ENCODE data around the gene LYRM7.
"Not testable (repeated sequence)": the region's sequence is repeated elsewhere in the genome, so short reads cannot be mapped to it uniquely, and the experiment has no call there.

The LYRM7 gene

GRCh38 chr5:131182839-131183238, 12.1 kb downstream of the LYRM7 start:
- H3K9me3 ChIP-seq (replicated peaks; ENCODE audit: insufficient read depth, low read length) = no peaks in the 10 kb centered on the region
- no peaks in the 10 kb centered on the region for H3K9me2 ChIP-seq (replicated peaks; ENCODE audit: insufficient read depth, low read length)
- H3K27ac ChIP-seq (ENCODE audit: low read length) = no peak overlapping the region
- no peak overlapping the region for H2AFZ ChIP-seq (ENCODE audit: low read length)
- H3K4me1 ChIP-seq (ENCODE audit: low read length) = no peaks in the 10 kb centered on the region
- H3K9ac ChIP-seq (ENCODE audit: low read length) = no peak overlapping the region
- H3K36me3 ChIP-seq (replicated peaks; ENCODE audit: insufficient read depth, low read length) = no peaks in the 10 kb centered on the region
- no peak overlapping the region for H3K4me3 ChIP-seq (ENCODE audit: low read length)
- no peaks in the 10 kb centered on the region for H4K20me1 ChIP-seq (ENCODE audit: insufficient read depth, low read length)
- no peak for TF ChIP-seq EZH2 (optimal IDR thresholded peaks at IDR 0.05; ENCODE audit: low read depth, low read length)
- no peak for TF ChIP-seq CTCF (IDR thresholded peaks at IDR 0.05; ENCODE audit: low read length)
- TF ChIP-seq EZH2phosphoT487 (IDR thresholded peaks at IDR 0.05; ENCODE audit: low read length) = no peak
- peaks cover 7% of the 10 kb centered on the region for H3K79me2 ChIP-seq (ENCODE audit: low read length)
- H3K4me2 ChIP-seq (ENCODE audit: low read depth, low read length) = no peak overlapping the region
- H3K27me3 ChIP-seq (replicated peaks; ENCODE audit: insufficient read depth, low read length) = no peaks in the 10 kb centered on the region
- no peaks in the 10 kb centered on the region for H3F3A ChIP-seq (ENCODE audit: insufficient read depth, low read length)
- no peak for DNase-seq

DNA sequence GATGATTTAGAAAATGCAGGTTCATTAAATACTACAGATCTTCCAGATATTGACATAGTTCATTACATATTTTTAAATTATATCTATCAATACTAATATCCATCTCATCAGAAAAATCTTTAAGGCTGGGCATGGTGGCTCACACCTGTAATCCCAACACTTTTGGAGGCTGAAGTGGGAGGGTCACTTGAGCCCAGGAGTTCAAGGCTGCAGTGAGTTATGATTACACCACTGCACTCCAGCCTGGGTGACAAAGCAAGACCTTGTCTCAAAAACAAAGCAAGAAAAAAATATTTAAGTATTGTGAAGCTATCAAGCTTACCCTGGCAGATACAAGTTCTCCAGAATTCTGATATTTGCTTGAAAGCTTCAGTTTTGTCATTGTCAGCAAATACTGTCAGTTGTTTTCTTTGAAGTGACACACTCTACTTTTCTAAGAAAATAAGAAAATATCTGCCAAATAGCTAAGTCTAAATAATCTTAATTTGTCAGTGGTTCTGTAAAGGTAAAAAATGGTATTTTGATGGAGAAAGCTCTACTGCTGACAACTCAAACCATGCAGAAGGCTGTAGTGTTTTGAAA, 14.9 kb downstream of the LYRM7 start:
- TF ChIP-seq EZH2phosphoT487 (IDR thresholded peaks at IDR 0.05; ENCODE audit: low read length) = no peak
- H3K4me2 ChIP-seq (ENCODE audit: low read depth, low read length) = no peak overlapping the region
- H2AFZ ChIP-seq (ENCODE audit: low read length) = no peak overlapping the region
- no peaks in the 10 kb centered on the region for H4K20me1 ChIP-seq (ENCODE audit: insufficient read depth, low read length)
- no peak overlapping the region for H3K27ac ChIP-seq (ENCODE audit: low read length)
- no peak for DNase-seq
- no peaks in the 10 kb centered on the region for H3F3A ChIP-seq (ENCODE audit: insufficient read depth, low read length)
- H3K9me2 ChIP-seq (replicated peaks; ENCODE audit: insufficient read depth, low read length) = no peaks in the 10 kb centered on the region
- no peak overlapping the region for H3K9ac ChIP-seq (ENCODE audit: low read length)
- H3K9me3 ChIP-seq (replicated peaks; ENCODE audit: insufficient read depth, low read length) = no peaks in the 10 kb centered on the region
- H3K4me3 ChIP-seq (ENCODE audit: low read length) = no peak overlapping the region
- H3K36me3 ChIP-seq (replicated peaks; ENCODE audit: insufficient read depth, low read length) = no peaks in the 10 kb centered on the region
- no peaks in the 10 kb centered on the region for H3K27me3 ChIP-seq (replicated peaks; ENCODE audit: insufficient read depth, low read length)
- H3K79me2 ChIP-seq (ENCODE audit: low read length) = no peaks in the 10 kb centered on the region
- H3K4me1 ChIP-seq (ENCODE audit: low read length) = no peaks in the 10 kb centered on the region

- Histone ChIP-seq H3K9me2 (replicated peaks; ENCODE audit: insufficient read depth, low read length) (no peaks in the 10 kb centered on the region), H3F3A (ENCODE audit: insufficient read depth, low read length) (no peaks in the 10 kb centered on the region), H3K27me3 (replicated peaks; ENCODE audit: insufficient read depth, low read length) (no peaks in the 10 kb centered on the region), H3K27ac (ENCODE audit: low read length) (no peak overlapping the region), H3K4me2 (ENCODE audit: low read depth, low read length) (no peak overlapping the region), H3K4me3 (ENCODE audit: low read length) (no peak overlapping the region), H4K20me1 (ENCODE audit: insufficient read depth, low read length) (no peaks in the 10 kb centered on the region), H3K79me2 (ENCODE audit: low read length) (no peaks in the 10 kb centered on the region), H3K9me3 (replicated peaks; ENCODE audit: insufficient read depth, low read length) (no peaks in the 10 kb centered on the region), H2AFZ (ENCODE audit: low read length) (no peak overlapping the region), H3K4me1 (ENCODE audit: low read length) (no peaks in the 10 kb centered on the region), H3K36me3 (replicated peaks; ENCODE audit: insufficient read depth, low read length) (no peaks in the 10 kb centered on the region), H3K9ac (ENCODE audit: low read length) (no peak overlapping the region)
- no peak for TF ChIP-seq CTCF (IDR thresholded peaks at IDR 0.05; ENCODE audit: low read length)
- no peak for TF ChIP-seq EZH2phosphoT487 (IDR thresholded peaks at IDR 0.05; ENCODE audit: low read length)
- TF ChIP-seq EZH2 (optimal IDR thresholded peaks at IDR 0.05; ENCODE audit: low read depth, low read length) = no peak
- DNase-seq = no peak
Measured at GRCh38 chr5:131186561-131187256, 16.0 kb downstream of the LYRM7 start.

GRCh38 chr5:131193106-131193505, 22.4 kb downstream of the LYRM7 start:
- H3K4me3 ChIP-seq (ENCODE audit: low read length) = no peak overlapping the region
- no peaks in the 10 kb centered on the region for H4K20me1 ChIP-seq (ENCODE audit: insufficient read depth, low read length)
- H3K27me3 ChIP-seq (replicated peaks; ENCODE audit: insufficient read depth, low read length) = no peaks in the 10 kb centered on the region
- no peak overlapping the region for H3K4me2 ChIP-seq (ENCODE audit: low read depth, low read length)
- no peak for DNase-seq
- TF ChIP-seq EZH2 (optimal IDR thresholded peaks at IDR 0.05; ENCODE audit: low read depth, low read length) (no peak), EZH2phosphoT487 (IDR thresholded peaks at IDR 0.05; ENCODE audit: low read length) (no peak), CTCF (IDR thresholded peaks at IDR 0.05; ENCODE audit: low read length) (no peak)
- no peaks in the 10 kb centered on the region for H3K36me3 ChIP-seq (replicated peaks; ENCODE audit: insufficient read depth, low read length)
- H3K9me3 ChIP-seq (replicated peaks; ENCODE audit: insufficient read depth, low read length) = no peaks in the 10 kb centered on the region
- H3K27ac ChIP-seq (ENCODE audit: low read length) = no peak overlapping the region
- H3F3A ChIP-seq (ENCODE audit: insufficient read depth, low read length) = no peaks in the 10 kb centered on the region
- H3K9ac ChIP-seq (ENCODE audit: low read length) = no peak overlapping the region
- H2AFZ ChIP-seq (ENCODE audit: low read length) = no peak overlapping the region
- no peaks in the 10 kb centered on the region for H3K79me2 ChIP-seq (ENCODE audit: low read length)
- H3K4me1 ChIP-seq (ENCODE audit: low read length) = no peaks in the 10 kb centered on the region
- no peaks in the 10 kb centered on the region for H3K9me2 ChIP-seq (replicated peaks; ENCODE audit: insufficient read depth, low read length)

GRCh38 chr5:131193897-131194296, 23.2 kb downstream of the LYRM7 start:
- H3K4me3 ChIP-seq (ENCODE audit: low read length); H3K79me2 ChIP-seq (ENCODE audit: low read length); H4K20me1 ChIP-seq (ENCODE audit: insufficient read depth, low read length); H3K36me3 ChIP-seq (replicated peaks; ENCODE audit: insufficient read depth, low read length); H3K9ac ChIP-seq (ENCODE audit: low read length); H3F3A ChIP-seq (ENCODE audit: insufficient read depth, low read length); H2AFZ ChIP-seq (ENCODE audit: low read length); DNase-seq; H3K27me3 ChIP-seq (replicated peaks; ENCODE audit: insufficient read depth, low read length); H3K9me3 ChIP-seq (replicated peaks; ENCODE audit: insufficient read depth, low read length); H3K9me2 ChIP-seq (replicated peaks; ENCODE audit: insufficient read depth, low read length); H3K4me1 ChIP-seq (ENCODE audit: low read length); H3K4me2 ChIP-seq (ENCODE audit: low read depth, low read length); H3K27ac ChIP-seq (ENCODE audit: low read length): not testable (repeated sequence)

Data from MM.1S (cell line).